GM23338 (cell line): Measurements from ENCODE around the gene PRR19. TPM values are rescaled to one million over a fixed set of nuclear protein-coding genes. Genes with fewer than 3 reads are reported as not detected.

ENCODE experiments used
- ATAC-seq: fragments of 200-7000 bp; cut with Tn5 transposase; 3 replicates; pipeline ENCODE4 v1.9.1; 2020
- DNase-seq: peaks from one replicate; pipeline ENCODE4 v3.0.0-alpha.2; 2015; ENCODE audit warnings: low spot score
- H2AFZ ChIP-seq: fragments of 200-600 bp; sonication (generic); 2 replicates; pipeline ENCODE4 v1.8.0; 2016; ENCODE audit warnings: antibody characterized with exemption, mild to moderate bottlenecking, moderate library complexity
- H3F3A ChIP-seq: fragments of 200-600 bp; sonication (generic); replicated peaks from 2 replicates; pipeline ENCODE4 v1.8.0; 2017; ENCODE audit warnings: antibody characterized with exemption, mixed run types, low read depth
- H3K27ac ChIP-seq: fragments of 200-600 bp; sonication (generic); 2 replicates; pipeline ENCODE4 v1.6.1; 2016; ENCODE audit warnings: low read depth
- H3K27me3 ChIP-seq: fragments of 200-600 bp; sonication (generic); 2 replicates; pipeline ENCODE4 v1.8.0; 2016; ENCODE audit warnings: mild to moderate bottlenecking, mixed run types, moderate library complexity; ENCODE audit not compliant: insufficient read depth
- H3K36me3 ChIP-seq: fragments of 200-600 bp; sonication (generic); 2 replicates; pipeline ENCODE4 v1.8.0; 2016; ENCODE audit warnings: mild to moderate bottlenecking; ENCODE audit not compliant: insufficient read depth
- H3K4me1 ChIP-seq: fragments of 200-600 bp; sonication (generic); 2 replicates; pipeline ENCODE4 v1.8.0; 2016; ENCODE audit warnings: mild to moderate bottlenecking, moderate library complexity; ENCODE audit not compliant: insufficient read depth
- H3K4me2 ChIP-seq: fragments of 200-600 bp; sonication (generic); 2 replicates; pipeline ENCODE4 v1.7.1; 2017; ENCODE audit warnings: mixed run types
- H3K4me3 ChIP-seq: fragments of 200-600 bp; sonication (generic); 2 replicates; pipeline ENCODE4 v1.6.1; 2016; ENCODE audit warnings: mixed run types
- H3K79me2 ChIP-seq: fragments of 200-600 bp; sonication (generic); replicated peaks from 2 replicates; pipeline ENCODE4 v1.8.0; 2017; ENCODE audit warnings: mild to moderate bottlenecking; ENCODE audit not compliant: insufficient read depth
- H3K9me2 ChIP-seq: fragments of 200-600 bp; sonication (generic); 2 replicates; pipeline ENCODE4 v1.8.0; 2017; ENCODE audit not compliant: insufficient read depth
- H4K20me1 ChIP-seq: fragments of 200-600 bp; sonication (generic); replicated peaks from 2 replicates; pipeline ENCODE4 v1.8.0; 2017; ENCODE audit warnings: mild to moderate bottlenecking; ENCODE audit not compliant: insufficient read depth
- H3K27ac Mint-ChIP-seq: 2 replicates; pipeline ENCODE4 v1.8.0; 2020; ENCODE audit warnings: inconsistent platforms, mild to moderate bottlenecking, moderate library complexity, mixed read lengths
- H3K27me3 Mint-ChIP-seq: 3 replicates; pipeline ENCODE4 v1.8.0; 2022; ENCODE audit warnings: low read depth, mild to moderate bottlenecking, moderate library complexity, mixed read lengths, inconsistent platforms; ENCODE audit not compliant: insufficient read depth, poor library complexity
- H3K36me3 Mint-ChIP-seq: 3 replicates; pipeline ENCODE4 v1.8.0; 2021; ENCODE audit warnings: low read depth, mild to moderate bottlenecking, inconsistent platforms, moderate library complexity, mixed read lengths
- H3K4me1 Mint-ChIP-seq: 3 replicates; pipeline ENCODE4 v1.8.0; 2020; ENCODE audit warnings: mild to moderate bottlenecking, inconsistent platforms, mixed read lengths
- H3K4me3 Mint-ChIP-seq: 3 replicates; pipeline ENCODE4 v1.8.0; 2021; ENCODE audit warnings: moderate library complexity, mild to moderate bottlenecking, inconsistent platforms, mixed read lengths
- H3K9me3 Mint-ChIP-seq: 3 replicates; pipeline ENCODE4 v1.8.0; 2020; ENCODE audit warnings: moderate library complexity, mild to moderate bottlenecking, inconsistent platforms, mixed read lengths
- CREB1 ChIP-seq: fragments of 250-450 bp; sonication (Bioruptor Pico); IDR thresholded peaks from 2 replicates; pipeline ENCODE4 v1.5.0; 2020; ENCODE audit warnings: low read depth, mild to moderate bottlenecking, moderate library complexity
- CTCF ChIP-seq, 2 experiments: fragments of 200-600 bp in 1 of 2; sonication (generic) in 1 of 2; conservative IDR thresholded peaks; 2 replicates each; pipeline versions ENCODE4 v1.5.1 to v1.6.1; 2016 to 2017; ENCODE audit warnings: antibody characterized with exemption in 2 of 2, low read depth in 2 of 2, mild to moderate bottlenecking in 2 of 2, moderate library complexity in 1 of 2
- ETS1 ChIP-seq: IDR thresholded peaks from 2 replicates; pipeline ENCODE4 v1.6.1; 2016; ENCODE audit warnings: antibody characterized with exemption
- EZH2 ChIP-seq: fragments of 200-600 bp; sonication (generic); IDR thresholded peaks from one replicate; pipeline ENCODE4 v1.8.0; 2017; ENCODE audit warnings: antibody characterized with exemption, mild to moderate bottlenecking, low read depth; ENCODE audit not compliant: unreplicated experiment
- EZH2phosphoT487 ChIP-seq: fragments of 200-600 bp; sonication (generic); IDR thresholded peaks from one replicate; pipeline ENCODE4 v1.8.1; 2018; ENCODE audit warnings: antibody characterized with exemption; ENCODE audit not compliant: unreplicated experiment
- JUNB ChIP-seq: IDR thresholded peaks from one replicate; pipeline ENCODE4 v1.6.1; 2016; ENCODE audit warnings: antibody characterized with exemption; ENCODE audit not compliant: unreplicated experiment
- NANOG ChIP-seq: IDR thresholded peaks from 2 replicates; pipeline ENCODE4 v1.6.1; 2016; ENCODE audit warnings: antibody characterized with exemption, borderline replicate concordance
- POLR2AphosphoS5 ChIP-seq: IDR thresholded peaks from 2 replicates; pipeline ENCODE4 v1.6.1; 2016; ENCODE audit warnings: antibody characterized with exemption, low read depth
- STAT1 ChIP-seq: IDR thresholded peaks from one replicate; pipeline ENCODE4 v1.6.1; 2016; ENCODE audit warnings: antibody characterized with exemption; ENCODE audit not compliant: unreplicated experiment
- ZNF114 ChIP-seq: fragments of 250-450 bp; sonication (Bioruptor Pico); IDR thresholded peaks from 2 replicates; pipeline ENCODE4 v1.5.0; 2020; ENCODE audit warnings: mild to moderate bottlenecking, moderate library complexity
- ZNF331 ChIP-seq: fragments of 250-450 bp; sonication (Bioruptor Pico); IDR thresholded peaks from 2 replicates; pipeline ENCODE4 v1.5.0; 2020; ENCODE audit warnings: low read depth, mild to moderate bottlenecking, moderate library complexity
- ZNF462 ChIP-seq: fragments of 250-450 bp; sonication (Bioruptor Pico); IDR thresholded peaks from 2 replicates; pipeline ENCODE4 v1.5.0; 2020; ENCODE audit warnings: mild to moderate bottlenecking, moderate library complexity
- polyA plus RNA-seq: library from polyadenylated mRNA; unstranded; fragments of >200 nt; fragmentation: Nextera tagmentation; extraction: Ambion mirVana; gene quantifications from 2 replicates; pipeline ENCODE4 v1.2.1, GENCODE V29; 2016
- total RNA-seq: library from RNA; depleted of rRNA; stranded (reverse); fragments of >200 nt; shearing (Covaris generic); gene quantifications from 2 replicates; pipeline ENCODE4 v1.2.3, GENCODE V29; 2014

PRR19 gene
- total and polyA plus RNA-seq, 2 experiments from 2014 or later, result 3.6 to 4.1 TPM

- H3K27ac ChIP-seq, result no peak overlapping the region
- Mint-ChIP-seq H3K9me3 (no peaks in the 10 kb centered on the region), H3K27me3 (peaks cover 16% of the 10 kb centered on the region), H3K27ac (no peak overlapping the region), H3K4me1 (peaks cover 30% of the 10 kb centered on the region), H3K4me3 (no peak overlapping the region), H3K36me3 (peaks cover 33% of the 10 kb centered on the region)
- peaks cover 16% of the 10 kb centered on the region for H3K79me2 ChIP-seq
- no peak overlapping the region for H3K4me3 ChIP-seq
- no peak overlapping the region for H2AFZ ChIP-seq
- TF ChIP-seq ZNF331 (no peak), CREB1 (no peak), EZH2phosphoT487 (no peak), STAT1 (no peak), JUNB (no peak), ZNF114 (no peak), POLR2AphosphoS5 (no peak), ETS1 (no peak)
- peaks cover 6% of the 10 kb centered on the region; the same call in 1 of the 2 replicates for H3K4me1 ChIP-seq
- DNase-seq (no peak), ATAC-seq (no peak)
- H3K36me3 ChIP-seq, result peaks cover 4% of the 10 kb centered on the region; the same call in 1 of the 2 replicates
- no peak overlapping the region for H3K4me2 ChIP-seq
- H3K9me2 ChIP-seq, result no peaks in the 10 kb centered on the region
- H3K27me3 ChIP-seq, result no peaks in the 10 kb centered on the region
- H4K20me1 ChIP-seq, result peaks cover 4% of the 10 kb centered on the region; the same call in 1 of the 2 replicates
- H3F3A ChIP-seq, result peaks cover 7% of the 10 kb centered on the region; the same call in 1 of the 2 replicates
These were observed 12.9 kb upstream of the PRR19 start for GRCh38 chr19:42288881-42289555.

GRCh38 chr19:42289556-42290041 lies 12.3 kb upstream of the PRR19 start:
- H3K4me3 ChIP-seq, result no peak overlapping the region
- no peaks in the 10 kb centered on the region for H3K9me2 ChIP-seq
- peaks cover 38% of the 10 kb centered on the region for H3K36me3 Mint-ChIP-seq
- no peaks in the 10 kb centered on the region for H3K9me3 Mint-ChIP-seq
- H3K4me1 ChIP-seq, result peaks cover 6% of the 10 kb centered on the region; the same call in 1 of the 2 replicates
- H3K27ac Mint-ChIP-seq, result no peak overlapping the region
- peaks cover 4% of the 10 kb centered on the region; the same call in 1 of the 2 replicates for H4K20me1 ChIP-seq
- DNase-seq (no peak), ATAC-seq (no peak)
- peaks cover 18% of the 10 kb centered on the region for H3K27me3 Mint-ChIP-seq
- H2AFZ ChIP-seq, result no peak overlapping the region
- peaks cover 16% of the 10 kb centered on the region for H3K79me2 ChIP-seq
- no peak overlapping the region for H3K27ac ChIP-seq
- peaks cover 30% of the 10 kb centered on the region for H3K4me1 Mint-ChIP-seq
- H3K4me2 ChIP-seq, result no peak overlapping the region
- peaks cover 4% of the 10 kb centered on the region; the same call in 1 of the 2 replicates for H3K36me3 ChIP-seq
- no peak overlapping the region for H3K4me3 Mint-ChIP-seq
- no peaks in the 10 kb centered on the region for H3K27me3 ChIP-seq
- H3F3A ChIP-seq, result peaks cover 6% of the 10 kb centered on the region; the same call in 1 of the 2 replicates
- TF ChIP-seq EZH2 (no peak), ZNF331 (no peak), CREB1 (no peak), ZNF462 (no peak), NANOG (no peak), EZH2phosphoT487 (no peak), POLR2AphosphoS5 (no peak), ZNF114 (no peak), JUNB (no peak), CTCF (conservative IDR thresholded peaks at IDR 0.05; ENCODE audit: low read depth in 2 of 2) (no peak)
